PC-3 (cell line): ENCODE measurements around the gene TSPEAR. TPM values are rescaled to one million over a fixed set of nuclear protein-coding genes. Genes with fewer than 3 reads are reported as not detected.

Experiments used
- ATAC-seq: fragments of 200-7000 bp; cut with Tn5 transposase; 2 replicates; pipeline ENCODE4 v1.9.1; 2020; ENCODE audit warnings: mild to moderate bottlenecking, moderate library complexity
- BruUV-seq: library from RNA; stranded (reverse); fragments of 400-500 nt; replicated peaks from 2 replicates; lab custom pipeline; 2021; lab: Mats Ljungman, UMichigan
- CTCF ChIA-PET: fragments of 300-600 bp; sonication (Branson Sonifier 250); formaldehyde crosslinking; loops from one replicate; lab custom pipeline; 2022; ENCODE audit warnings: antibody characterized with exemption; lab: Charles Lee
- POLR2A ChIA-PET: fragments of 300-600 bp; sonication (Branson Sonifier 250); formaldehyde crosslinking; loops from one replicate; lab custom pipeline; 2022; ENCODE audit warnings: antibody characterized with exemption; ENCODE audit not compliant: unreplicated experiment; lab: Charles Lee
- DNase-seq: peaks from one replicate; pipeline ENCODE4 v3.0.0-alpha.2; 2015
- H2AFZ ChIP-seq: fragments of 300-600 bp; sonication (generic); 2 replicates; pipeline ENCODE4 v1.6.0; 2016; ENCODE audit warnings: antibody characterized with exemption, low read length
- H3F3A ChIP-seq: fragments of 300-600 bp; sonication (generic); one replicate; pipeline ENCODE4 v1.6.0; 2017; ENCODE audit warnings: antibody characterized with exemption, low read length, control low read depth, mild to moderate bottlenecking; ENCODE audit not compliant: unreplicated experiment
- H3K27ac ChIP-seq: fragments of 300-600 bp; sonication (generic); 2 replicates; pipeline ENCODE4 v1.5.1; 2016; ENCODE audit warnings: mild to moderate bottlenecking, low read length
- H3K27me3 ChIP-seq: fragments of 300-600 bp; sonication (generic); 2 replicates; pipeline ENCODE4 v1.6.1; 2016; ENCODE audit warnings: low read length, mixed read lengths
- H3K36me3 ChIP-seq: fragments of 300-600 bp; sonication (generic); 2 replicates; pipeline ENCODE4 v1.6.1; 2016; ENCODE audit warnings: low read depth, mixed run types, low read length, mixed read lengths
- H3K4me1 ChIP-seq: fragments of 300-600 bp; sonication (generic); 2 replicates; pipeline ENCODE4 v1.5.1; 2016; ENCODE audit warnings: low read length; ENCODE audit not compliant: insufficient read depth
- H3K4me2 ChIP-seq: fragments of 300-600 bp; sonication (generic); 2 replicates; pipeline ENCODE4 v1.6.0; 2016; ENCODE audit warnings: low read length
- H3K4me3 ChIP-seq: fragments of 300-600 bp; sonication (generic); 2 replicates; pipeline ENCODE4 v1.5.1; 2016; ENCODE audit warnings: mild to moderate bottlenecking, low read length, mixed read lengths
- H3K79me2 ChIP-seq: fragments of 300-600 bp; sonication (generic); 2 replicates; pipeline ENCODE4 v1.6.1; 2017; ENCODE audit warnings: low read length, mixed read lengths
- H3K9ac ChIP-seq: fragments of 300-600 bp; sonication (generic); 2 replicates; pipeline ENCODE4 v1.6.0; 2016; ENCODE audit warnings: mild to moderate bottlenecking, low read length
- H3K9me2 ChIP-seq: fragments of 300-600 bp; sonication (generic); replicated peaks from 2 replicates; pipeline ENCODE4 v1.6.1; 2016; ENCODE audit warnings: mixed run types, low read length, mixed read lengths
- H3K9me3 ChIP-seq: fragments of 300-600 bp; sonication (generic); 2 replicates; pipeline ENCODE4 v1.6.1; 2016; ENCODE audit warnings: low read length, mixed read lengths
- H4K20me1 ChIP-seq: fragments of 300-600 bp; sonication (generic); 2 replicates; pipeline ENCODE4 v1.6.1; 2016; ENCODE audit warnings: low read length, mixed read lengths
- CTCF ChIP-seq: fragments of 300-600 bp; sonication (generic); conservative IDR thresholded peaks from 2 replicates; pipeline ENCODE4 v1.5.1; 2017; ENCODE audit warnings: antibody characterized with exemption, low read depth, mild to moderate bottlenecking, low read length
- EZH2 ChIP-seq: fragments of 300-600 bp; sonication (generic); IDR thresholded peaks from one replicate; pipeline ENCODE4 v1.6.1; 2017; ENCODE audit warnings: antibody characterized with exemption, mild to moderate bottlenecking, low read length; ENCODE audit not compliant: unreplicated experiment
- EZH2phosphoT487 ChIP-seq: fragments of 300-600 bp; sonication (generic); IDR thresholded peaks from 2 replicates; pipeline ENCODE4 v1.6.1; 2018; ENCODE audit warnings: mild to moderate bottlenecking, antibody characterized with exemption, low read length, borderline replicate concordance
- intact Hi-C: fragments of 100-400 bp; cut with micrococcal nuclease; formaldehyde crosslinking; loops from 2 replicates; pipeline ENCODE4 v1.9.0; 2023
- total RNA-seq: library from RNA; depleted of rRNA; stranded (reverse); fragments of >200 nt; gene quantifications from 2 replicates; pipeline ENCODE4 v1.2.3, GENCODE V29; 2014

TSPEAR gene
- total RNA-seq, 1 experiment from 2014 or later: 2.1 TPM

- Histone ChIP-seq H3K9ac (no peak overlapping the region), H3K27me3 (no peaks in the 10 kb centered on the region), H3K9me2 (no peaks in the 10 kb centered on the region), H4K20me1 (no peaks in the 10 kb centered on the region), H3K4me3 (no peak overlapping the region), H3K36me3 (no peaks in the 10 kb centered on the region), H3K79me2 (no peaks in the 10 kb centered on the region), H3K27ac (no peak overlapping the region), H3K4me2 (no peak overlapping the region), H3K4me1 (peaks cover 6% of the 10 kb centered on the region), H2AFZ (no peak overlapping the region), H3F3A (no peaks in the 10 kb centered on the region), H3K9me3 (peaks cover 5% of the 10 kb centered on the region; the same call in 1 of the 2 replicates)
- DNase-seq (no peak), ATAC-seq (no peak)
- TF ChIP-seq EZH2phosphoT487 (no peak), CTCF (no peak), EZH2 (no peak)
- CTCF ChIA-PET: no interaction called here
- intact Hi-C loops: no loop called here
- POLR2A ChIA-PET: no interaction called here
- BruUV-seq: no TSS peak
Measured at GRCh38 chr21:44571844-44572782, 139.3 kb downstream of the TSPEAR start.

GRCh38 chr21:44571296-44571695, 140.1 kb downstream of the TSPEAR start:
- ATAC-seq (no peak), DNase-seq (no peak)
- Histone ChIP-seq H3K4me3 (no peak overlapping the region), H3K9me2 (no peaks in the 10 kb centered on the region), H2AFZ (no peak overlapping the region), H3K27ac (no peak overlapping the region), H3K9me3 (peaks cover 5% of the 10 kb centered on the region; the same call in 1 of the 2 replicates), H3K4me1 (peaks cover 6% of the 10 kb centered on the region), H3K27me3 (no peaks in the 10 kb centered on the region), H3K79me2 (no peaks in the 10 kb centered on the region), H4K20me1 (no peaks in the 10 kb centered on the region), H3K4me2 (no peak overlapping the region), H3K36me3 (no peaks in the 10 kb centered on the region), H3K9ac (no peak overlapping the region), H3F3A (no peaks in the 10 kb centered on the region)
- CTCF ChIA-PET: no interaction called here
- TF ChIP-seq CTCF: no peak
- TF ChIP-seq EZH2phosphoT487: no peak
- no peak for TF ChIP-seq EZH2
- intact Hi-C loops: no loop called here
- no TSS peak for BruUV-seq
- POLR2A ChIA-PET: no interaction called here
